NCI-H2171 treated with DMSO at 0.1 percent for 48 hours (cell line): ENCODE data around the gene SPIN1.

Experiments used
- DNase-seq: peaks from one replicate; lab custom pipeline; 2025; lab: John Stamatoyannopoulos, UW

The SPIN1 gene

GRCh38 chr9:88436379-88436778 lies 48.1 kb downstream of the SPIN1 start:
- DNase-seq = no peak

- DNase-seq = no peak
Measured at GRCh38 chr9:88437210-88438146, 49.2 kb downstream of the SPIN1 start.

GRCh38 chr9:88438811-88439210 lies 50.6 kb downstream of the SPIN1 start:
- DNase-seq = no peak

GRCh38 chr9:88441301-88442007 lies 53.2 kb downstream of the SPIN1 start:
- no peak for DNase-seq

- DNase-seq = no peak
Measured at GRCh38 chr9:88443480-88444113, 55.4 kb downstream of the SPIN1 start.

- no peak for DNase-seq
Measured at GRCh38 chr9:88446728-88447127, 58.5 kb downstream of the SPIN1 start.

- DNase-seq = no peak
Measured at GRCh38 chr9:88447431-88447830, 59.2 kb downstream of the SPIN1 start.

GRCh38 chr9:88451160-88451559 lies 62.9 kb downstream of the SPIN1 start:
- no peak for DNase-seq

GRCh38 chr9:88458716-88459465 lies 70.6 kb downstream of the SPIN1 start:
- DNase-seq = peak; percentile 23

- DNase-seq = peak; percentile 69
Measured at GRCh38 chr9:88460587-88461332, 72.5 kb downstream of the SPIN1 start.

- DNase-seq = no peak
Measured at GRCh38 chr9:88462191-88462590, 73.9 kb downstream of the SPIN1 start.

GRCh38 chr9:88464851-88465250 lies 76.6 kb downstream of the SPIN1 start:
- DNase-seq = no peak

- DNase-seq = peak; percentile 76
Measured at GRCh38 chr9:88468226-88468625, 80.0 kb downstream of the SPIN1 start.

- peak; percentile 90 for DNase-seq
Measured at GRCh38 chr9:88476491-88477271, 88.4 kb downstream of the SPIN1 start.

- no peak for DNase-seq
Measured at GRCh38 chr9:88477300-88477751, 89.1 kb downstream of the SPIN1 start.

GRCh38 chr9:88478246-88478645 lies 90.0 kb downstream of the SPIN1 start:
- DNase-seq = no peak

GRCh38 chr9:88481933-88482332 lies 93.7 kb downstream of the SPIN1 start:
- no peak for DNase-seq

GRCh38 chr9:88488166-88488565 lies 99.9 kb downstream of the SPIN1 start:
- no peak for DNase-seq

- no peak for DNase-seq
Measured at GRCh38 chr9:88494983-88495721, 106.9 kb downstream of the SPIN1 start.

GRCh38 chr9:88497224-88497623 lies 109.0 kb downstream of the SPIN1 start:
- no peak for DNase-seq
